Smooth muscle cell (in vitro differentiated cells): ENCODE data around the gene WWOX. TPM values are rescaled to one million over a fixed set of nuclear protein-coding genes. Genes with fewer than 3 reads are reported as not detected.

Source experiments
- DNase-seq: peaks from one replicate; lab custom pipeline; 2025; ENCODE audit not compliant: unreplicated experiment; lab: John Stamatoyannopoulos, UW
- H2AFZ ChIP-seq: fragments of 200-600 bp; sonication (generic); 2 replicates; pipeline ENCODE4 v1.6.0; 2016; ENCODE audit warnings: antibody characterized with exemption, low read depth, mild to moderate bottlenecking
- H3F3A ChIP-seq: fragments of 200-600 bp; sonication (generic); 2 replicates; pipeline ENCODE4 v1.6.0; 2017; ENCODE audit warnings: antibody characterized with exemption, low read depth
- H3K27ac ChIP-seq: fragments of 200-600 bp; sonication (generic); 2 replicates; pipeline ENCODE4 v1.5.1; 2016; ENCODE audit warnings: low read depth, mild to moderate bottlenecking
- H3K27me3 ChIP-seq: fragments of 200-600 bp; sonication (generic); 2 replicates; pipeline ENCODE4 v1.6.1; 2016; ENCODE audit warnings: low read depth, mild to moderate bottlenecking
- H3K36me3 ChIP-seq: fragments of 200-600 bp; sonication (generic); 2 replicates; pipeline ENCODE4 v1.5.1; 2016; ENCODE audit warnings: low read depth
- H3K4me1 ChIP-seq: fragments of 200-600 bp; sonication (generic); 2 replicates; pipeline ENCODE4 v1.5.1; 2016; ENCODE audit warnings: low read depth
- H3K4me2 ChIP-seq: fragments of 200-600 bp; sonication (generic); 2 replicates; pipeline ENCODE4 v1.6.0; 2016; ENCODE audit warnings: mild to moderate bottlenecking
- H3K4me3 ChIP-seq: fragments of 200-600 bp; sonication (generic); 2 replicates; pipeline ENCODE4 v1.5.1; 2016; ENCODE audit warnings: mild to moderate bottlenecking
- H3K79me2 ChIP-seq: fragments of 200-600 bp; sonication (generic); 2 replicates; pipeline ENCODE4 v1.6.0; 2016; ENCODE audit warnings: low read depth, mild to moderate bottlenecking
- H3K9ac ChIP-seq: fragments of 200-600 bp; sonication (generic); 2 replicates; pipeline ENCODE4 v1.6.0; 2016; ENCODE audit warnings: low read depth
- H3K9me3 ChIP-seq: fragments of 200-600 bp; sonication (generic); replicated peaks from 2 replicates; pipeline ENCODE4 v1.5.1; 2016; ENCODE audit warnings: low read depth
- H4K20me1 ChIP-seq: fragments of 200-600 bp; sonication (generic); 2 replicates; pipeline ENCODE4 v1.6.0; 2016; ENCODE audit warnings: low read depth
- CTCF ChIP-seq: fragments of 200-600 bp; sonication (generic); IDR thresholded peaks from 2 replicates; pipeline ENCODE4 v1.5.1; 2017; ENCODE audit warnings: borderline replicate concordance, mild to moderate bottlenecking, antibody characterized with exemption; ENCODE audit not compliant: insufficient read depth, poor library complexity, severe bottlenecking
- WGBS: methylation state at CpG from one replicate; pipeline ENCODE4 v1.1.7; 2016; ENCODE audit warnings: low lambda C conversion rate; 5-methylcytosine and 5-hydroxymethylcytosine counted together
- polyA plus RNA-seq: library from polyadenylated mRNA; unstranded; fragments of >200 nt; fragmentation: Nextera tagmentation; extraction: Ambion mirVana; gene quantifications from 2 replicates; pipeline ENCODE4 v1.2.1, GENCODE V29; 2016
- total RNA-seq: library from RNA; depleted of rRNA; stranded (reverse); fragments of >200 nt; gene quantifications from 2 replicates; pipeline ENCODE4 v1.2.3, GENCODE V29; 2014

The WWOX gene
- total and polyA plus RNA-seq, 2 experiments from 2014 or later, result 7.5 to 14.0 TPM

- 100% methylated on average over 1 of the region's 1 CpG for WGBS
- no peak overlapping the region for H3K27ac ChIP-seq
- no peaks in the 10 kb centered on the region for H3K4me1 ChIP-seq
- no peak overlapping the region for H3K9ac ChIP-seq
- H3F3A ChIP-seq, result no peaks in the 10 kb centered on the region
- H3K4me3 ChIP-seq, result no peak overlapping the region
- TF ChIP-seq CTCF, result no peak
- no peaks in the 10 kb centered on the region for H3K79me2 ChIP-seq
- H3K4me2 ChIP-seq, result no peak overlapping the region
- no peaks in the 10 kb centered on the region for H4K20me1 ChIP-seq
- peaks cover 4% of the 10 kb centered on the region for H3K27me3 ChIP-seq
- no peaks in the 10 kb centered on the region for H3K9me3 ChIP-seq
- no peak overlapping the region for H2AFZ ChIP-seq
- DNase-seq, result no peak
- H3K36me3 ChIP-seq, result no peaks in the 10 kb centered on the region
These were observed 252.7 kb downstream of the WWOX start for GRCh38 chr16:78352184-78352583.

- Histone ChIP-seq H3K4me2 (no peak overlapping the region), H3K9ac (no peak overlapping the region), H3K79me2 (no peaks in the 10 kb centered on the region), H3K27ac (no peak overlapping the region), H3K9me3 (no peaks in the 10 kb centered on the region), H2AFZ (no peak overlapping the region), H3K27me3 (peaks cover 10% of the 10 kb centered on the region), H4K20me1 (no peaks in the 10 kb centered on the region), H3K36me3 (no peaks in the 10 kb centered on the region), H3K4me3 (no peak overlapping the region), H3K4me1 (no peaks in the 10 kb centered on the region), H3F3A (no peaks in the 10 kb centered on the region)
- 72% methylated on average over 9 of the region's 9 CpGs for WGBS
- TF ChIP-seq CTCF, result no peak
- no peak for DNase-seq
These were observed 254.3 kb downstream of the WWOX start for GRCh38 chr16:78353640-78354275.

GRCh38 chr16:78362524-78363135 is 263.2 kb downstream of the WWOX start:
- no peak overlapping the region for H3K9ac ChIP-seq
- WGBS, result 87% methylated on average over 6 of the region's 6 CpGs
- no peaks in the 10 kb centered on the region for H3K9me3 ChIP-seq
- H3F3A ChIP-seq, result no peaks in the 10 kb centered on the region
- no peaks in the 10 kb centered on the region for H4K20me1 ChIP-seq
- no peaks in the 10 kb centered on the region for H3K79me2 ChIP-seq
- TF ChIP-seq CTCF, result no peak
- no peak overlapping the region for H3K4me3 ChIP-seq
- H3K4me1 ChIP-seq, result no peaks in the 10 kb centered on the region
- no peak for DNase-seq
- no peaks in the 10 kb centered on the region for H3K36me3 ChIP-seq
- H3K4me2 ChIP-seq, result no peak overlapping the region
- H3K27me3 ChIP-seq, result peaks cover 8% of the 10 kb centered on the region
- H2AFZ ChIP-seq, result no peak overlapping the region
- H3K27ac ChIP-seq, result no peak overlapping the region
